WTC11 (cell line): ENCODE data around the gene RCBTB2.

ENCODE experiments used
- ETV6 ChIP-seq: sonication (generic); formaldehyde crosslinking; IDR thresholded peaks from 2 replicates; pipeline ENCODE4 v1.8.1; 2022; ENCODE audit warnings: mild to moderate bottlenecking, missing genetic modification reagents
- MXD4 ChIP-seq: fragments of 250-450 bp; sonication (Bioruptor Pico); IDR thresholded peaks from 2 replicates; pipeline ENCODE4 v1.8.0; 2021; ENCODE audit warnings: mild to moderate bottlenecking, moderate library complexity, borderline replicate concordance

DNA sequence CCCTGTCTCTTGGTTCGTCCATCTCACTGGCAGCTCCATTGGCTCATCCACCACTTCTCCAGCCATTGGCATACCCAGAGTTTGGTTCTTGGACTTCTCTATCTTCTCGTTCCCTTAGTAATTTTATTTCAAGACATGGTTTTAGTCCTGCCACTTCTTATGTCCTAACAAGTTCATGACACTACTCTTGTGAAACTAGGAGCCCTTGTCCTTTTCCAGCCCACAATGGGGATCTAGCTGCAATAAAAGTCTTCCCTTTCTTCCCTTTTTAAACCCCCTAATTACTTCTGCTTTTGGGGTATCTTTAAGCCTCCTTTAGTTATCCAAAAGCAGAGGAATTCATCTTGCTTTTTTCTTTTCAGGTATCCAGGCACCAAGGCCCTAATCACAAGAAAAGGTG, 2.9 kb upstream of the RCBTB2 start:
- TF ChIP-seq ETV6 (CRISPR knock-in tag): no peak
- no peak for TF ChIP-seq MXD4 (CRISPR knock-in tag)
